HUES6 (cell line): ENCODE measurements around the gene TSPAN32.

Experiments used
- H3K27ac ChIP-seq: 2 replicates; pipeline ENCODE4 v1.7.0; 2013; ENCODE audit warnings: low read depth, mild to moderate bottlenecking, low read length, inconsistent platforms
- H3K27me3 ChIP-seq: 2 replicates; pipeline ENCODE4 v1.6.1; 2013; ENCODE audit warnings: low read length; ENCODE audit not compliant: control insufficient read depth, insufficient read depth
- H3K36me3 ChIP-seq: 2 replicates; pipeline ENCODE4 v1.6.1; 2013; ENCODE audit warnings: low read length; ENCODE audit not compliant: control insufficient read depth, insufficient read depth
- H3K4me1 ChIP-seq: 2 replicates; pipeline ENCODE4 v1.6.1; 2013; ENCODE audit warnings: low read length; ENCODE audit not compliant: control insufficient read depth, insufficient read depth
- H3K4me3 ChIP-seq: 2 replicates; pipeline ENCODE4 v1.5.1; 2013; ENCODE audit warnings: low read depth, low read length
- H3K9ac ChIP-seq: one replicate; pipeline ENCODE4 v1.6.1; 2013; ENCODE audit warnings: mild to moderate bottlenecking, low read length
- H3K9me3 ChIP-seq: 2 replicates; pipeline ENCODE4 v1.6.1; 2013; ENCODE audit warnings: low read depth, low read length; ENCODE audit not compliant: control insufficient read depth, insufficient read depth

The TSPAN32 gene

GRCh38 chr11:2262301-2263070 lies 39.3 kb upstream of the TSPAN32 start:
- H3K36me3 ChIP-seq = no peaks in the 10 kb centered on the region
- no peak overlapping the region for H3K27ac ChIP-seq
- H3K9me3 ChIP-seq = no peaks in the 10 kb centered on the region
- H3K4me3 ChIP-seq = no peak overlapping the region
- H3K9ac ChIP-seq = peak overlapping the region; percentile 33
- no peaks in the 10 kb centered on the region for H3K4me1 ChIP-seq
- peaks cover 45% of the 10 kb centered on the region for H3K27me3 ChIP-seq

DNA sequence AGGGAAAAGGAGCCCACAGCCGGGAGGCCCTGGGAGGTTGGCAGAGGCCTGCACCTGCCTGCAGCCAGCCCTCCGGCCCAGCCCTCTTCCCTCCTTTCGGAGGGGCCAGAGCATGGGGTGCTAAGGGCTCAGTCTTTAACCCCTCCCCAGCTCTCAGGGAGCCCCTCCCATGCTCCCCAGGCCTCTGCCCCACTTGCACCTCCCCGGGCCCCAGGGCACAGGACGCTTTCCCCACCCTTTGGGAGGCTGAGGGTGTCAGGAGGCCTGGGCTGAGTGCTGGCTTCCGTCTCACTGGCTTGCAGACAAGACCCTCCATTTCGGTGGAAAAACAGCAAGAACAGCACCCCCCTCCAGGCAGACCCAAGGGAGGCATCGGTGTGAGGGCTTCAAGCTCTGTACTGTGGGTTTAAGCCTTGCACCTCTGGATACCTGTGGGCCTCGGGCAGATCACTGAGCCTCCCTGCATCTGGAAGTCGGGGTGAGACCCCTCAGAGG lies 38.7 kb upstream of the TSPAN32 start:
- H3K27ac ChIP-seq = no peak overlapping the region

DNA sequence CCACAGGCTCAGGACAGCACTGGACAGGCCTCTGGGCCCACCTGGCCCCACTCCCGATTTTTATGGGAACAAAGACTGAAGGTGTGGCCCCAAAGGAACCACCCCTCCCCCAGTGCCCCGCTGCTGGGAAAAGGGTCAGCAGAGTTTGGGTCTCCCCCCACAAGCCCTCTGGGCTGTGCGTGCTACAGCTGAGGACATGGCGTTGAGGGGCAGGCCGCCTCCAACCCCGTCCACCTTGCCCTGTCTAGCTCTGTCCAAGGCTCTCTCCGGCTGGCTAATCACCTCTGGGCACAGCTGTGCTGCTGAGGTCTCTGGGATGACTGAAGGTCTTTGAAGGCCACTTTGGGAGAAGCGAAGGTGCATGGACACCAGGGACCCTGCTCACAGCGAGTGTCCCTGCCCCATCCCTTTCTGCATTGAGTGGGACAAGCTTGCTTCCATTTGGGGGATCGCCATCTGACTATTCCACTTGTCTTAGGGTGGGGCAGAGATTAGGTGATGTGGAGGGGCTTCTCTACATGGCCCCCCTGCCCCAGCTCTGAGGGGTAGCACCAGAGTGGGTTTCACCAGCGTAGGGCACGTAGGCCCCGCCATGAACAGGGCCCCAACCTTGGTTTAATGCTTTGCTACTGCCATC lies 38.0 kb upstream of the TSPAN32 start:
- H3K27ac ChIP-seq = no peak overlapping the region
- H3K27me3 ChIP-seq = peaks cover 57% of the 10 kb centered on the region
- no peak overlapping the region for H3K9ac ChIP-seq
- H3K9me3 ChIP-seq = no peaks in the 10 kb centered on the region
- H3K4me1 ChIP-seq = peaks cover 8% of the 10 kb centered on the region; the same call in 1 of the 2 replicates
- H3K36me3 ChIP-seq = no peaks in the 10 kb centered on the region
- no peak overlapping the region for H3K4me3 ChIP-seq

More for the DNA sequence above, 38.7 kb upstream of the TSPAN32 start:
- Histone ChIP-seq H3K4me3 (no peak overlapping the region), H3K27me3 (peaks cover 51% of the 10 kb centered on the region), H3K9me3 (no peaks in the 10 kb centered on the region), H3K36me3 (no peaks in the 10 kb centered on the region), H3K9ac (no peak overlapping the region), H3K4me1 (peaks cover 2% of the 10 kb centered on the region; the same call in 1 of the 2 replicates)

GRCh38 chr11:2264366-2265053 lies 37.3 kb upstream of the TSPAN32 start:
- H3K36me3 ChIP-seq = no peaks in the 10 kb centered on the region
- H3K4me3 ChIP-seq = no peak overlapping the region
- H3K27me3 ChIP-seq = peaks cover 57% of the 10 kb centered on the region
- H3K9me3 ChIP-seq = no peaks in the 10 kb centered on the region
- peaks cover 8% of the 10 kb centered on the region; the same call in 1 of the 2 replicates for H3K4me1 ChIP-seq
- H3K27ac ChIP-seq = no peak overlapping the region
- no peak overlapping the region for H3K9ac ChIP-seq

DNA sequence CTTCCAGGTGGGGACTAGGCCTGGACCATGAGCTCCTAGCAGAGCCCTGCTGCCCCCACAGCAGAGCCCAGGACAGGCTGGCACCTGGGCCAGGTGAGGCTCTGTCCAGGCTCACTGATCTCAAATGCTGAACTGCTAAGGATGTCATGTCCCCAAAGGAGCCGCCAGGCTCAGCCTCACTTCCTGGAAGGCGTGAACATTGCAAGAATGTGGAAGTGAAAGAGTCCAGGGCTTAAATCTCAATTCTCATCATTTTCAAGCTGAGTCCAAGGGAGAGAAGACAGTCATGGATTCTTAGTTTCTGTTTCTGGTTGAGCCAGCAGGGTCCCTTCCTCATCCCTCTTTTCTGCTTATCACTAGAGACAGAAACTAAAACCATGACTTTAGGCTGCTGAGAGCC lies 36.4 kb upstream of the TSPAN32 start:
- Histone ChIP-seq H3K9ac (no peak overlapping the region), H3K9me3 (no peaks in the 10 kb centered on the region), H3K27me3 (peaks cover 60% of the 10 kb centered on the region), H3K4me1 (peaks cover 8% of the 10 kb centered on the region; the same call in 1 of the 2 replicates), H3K27ac (no peak overlapping the region), H3K4me3 (no peak overlapping the region), H3K36me3 (no peaks in the 10 kb centered on the region)

DNA sequence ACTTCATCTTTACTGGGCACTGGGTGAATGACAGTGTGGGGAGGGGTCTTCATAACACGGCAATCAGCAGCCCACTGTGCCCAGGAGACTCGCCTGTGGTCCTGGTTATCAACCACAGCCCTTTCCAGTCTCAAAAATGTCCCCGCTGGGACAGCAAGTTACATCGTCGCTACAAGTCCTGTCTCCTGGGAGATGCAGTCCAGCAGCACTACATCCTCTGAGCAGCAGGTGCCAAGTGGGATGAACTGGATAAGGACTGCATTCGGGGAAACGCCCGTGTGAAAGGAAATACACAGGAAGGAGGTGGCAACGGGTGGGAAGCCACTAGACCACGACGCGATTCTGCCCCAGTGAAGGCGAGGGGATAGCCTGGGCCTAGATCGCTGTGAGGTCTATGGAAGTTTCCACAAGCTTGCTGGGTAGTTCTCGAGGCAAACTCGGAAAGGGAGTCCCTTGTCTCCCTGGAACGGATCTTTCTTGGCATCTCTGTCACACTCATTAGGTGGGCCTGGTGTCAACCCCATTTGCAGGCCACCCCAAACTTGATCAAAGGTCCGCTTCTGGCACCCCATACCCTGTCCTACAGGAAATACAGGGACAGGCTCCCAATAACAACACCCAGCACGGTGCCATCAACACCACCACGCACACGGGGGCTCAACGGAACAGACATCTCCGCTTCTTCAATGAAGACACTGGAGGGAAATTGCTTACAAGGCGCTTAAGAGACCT lies 35.8 kb upstream of the TSPAN32 start:
- H3K4me1 ChIP-seq = peaks cover 8% of the 10 kb centered on the region; the same call in 1 of the 2 replicates
- no peak overlapping the region for H3K4me3 ChIP-seq
- H3K9me3 ChIP-seq = no peaks in the 10 kb centered on the region
- H3K9ac ChIP-seq = no peak overlapping the region
- no peaks in the 10 kb centered on the region for H3K36me3 ChIP-seq
- H3K27me3 ChIP-seq = peaks cover 66% of the 10 kb centered on the region
- no peak overlapping the region for H3K27ac ChIP-seq

DNA sequence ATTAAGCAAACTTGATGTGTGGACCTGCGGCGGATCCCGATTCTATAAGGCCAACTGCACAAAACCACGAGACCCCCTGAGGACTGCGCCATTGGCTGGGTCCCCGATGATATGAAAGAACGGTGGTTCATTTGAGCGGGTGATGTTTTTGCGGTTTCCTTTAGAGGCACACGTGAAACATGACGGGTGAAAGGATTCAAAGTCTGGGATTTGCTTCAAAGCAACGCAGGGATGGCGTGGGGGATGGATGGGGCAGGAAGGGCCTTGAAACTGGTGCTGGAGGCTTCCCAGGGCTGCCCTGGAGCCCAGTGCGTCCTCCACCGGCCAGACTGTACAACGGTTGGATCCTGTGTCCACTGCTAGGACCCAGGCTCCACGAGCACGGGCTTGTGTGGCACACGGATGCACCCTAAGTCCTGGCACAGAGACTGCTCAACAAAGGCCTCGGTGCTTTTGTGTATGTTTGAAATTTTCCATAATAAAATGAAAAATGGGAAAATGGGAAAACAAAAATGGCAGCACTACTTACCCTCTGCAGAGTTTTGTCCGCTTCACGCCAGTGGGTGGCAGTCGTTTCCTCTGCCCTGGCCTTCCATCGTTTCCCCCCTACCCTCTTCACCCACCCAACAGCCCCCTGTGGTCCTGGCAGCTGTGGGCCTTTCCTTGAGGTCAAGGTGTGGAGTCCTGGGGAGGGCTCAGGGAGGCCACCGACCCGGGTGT lies 35.1 kb upstream of the TSPAN32 start:
- Histone ChIP-seq H3K36me3 (no peaks in the 10 kb centered on the region), H3K4me1 (peaks cover 11% of the 10 kb centered on the region), H3K27me3 (peaks cover 74% of the 10 kb centered on the region), H3K9me3 (no peaks in the 10 kb centered on the region), H3K4me3 (no peak overlapping the region), H3K27ac (no peak overlapping the region), H3K9ac (no peak overlapping the region)

DNA sequence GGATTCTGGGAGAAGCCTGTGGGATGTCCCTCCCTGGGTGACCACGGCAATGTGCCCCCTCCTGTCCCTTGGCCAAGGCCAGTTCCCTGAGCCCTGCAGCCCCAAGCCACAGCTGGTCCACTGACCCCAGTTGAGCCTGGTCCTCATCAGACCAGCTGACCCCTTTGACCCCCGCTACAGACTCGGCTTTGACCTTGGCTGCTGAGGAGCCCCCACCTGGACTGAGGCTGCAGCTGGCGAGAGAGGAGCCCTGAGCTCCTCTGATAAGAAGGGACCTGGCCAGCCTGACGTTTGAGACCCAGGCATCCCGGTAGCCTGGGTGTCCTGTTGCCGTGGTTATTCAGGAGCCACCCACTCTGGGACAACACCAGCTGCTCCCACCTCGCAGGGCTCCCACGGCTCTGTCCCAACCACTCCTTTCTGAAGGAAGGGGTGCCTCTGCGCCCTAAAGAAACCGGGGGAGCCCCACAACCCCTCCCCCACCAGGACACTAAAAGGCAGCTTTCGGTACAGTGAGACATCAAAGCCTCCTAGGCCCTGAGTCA lies 34.4 kb upstream of the TSPAN32 start:
- Histone ChIP-seq H3K27me3 (peaks cover 80% of the 10 kb centered on the region), H3K9ac (no peak overlapping the region), H3K4me1 (peaks cover 11% of the 10 kb centered on the region), H3K27ac (no peak overlapping the region), H3K4me3 (no peak overlapping the region), H3K36me3 (no peaks in the 10 kb centered on the region), H3K9me3 (no peaks in the 10 kb centered on the region)

DNA sequence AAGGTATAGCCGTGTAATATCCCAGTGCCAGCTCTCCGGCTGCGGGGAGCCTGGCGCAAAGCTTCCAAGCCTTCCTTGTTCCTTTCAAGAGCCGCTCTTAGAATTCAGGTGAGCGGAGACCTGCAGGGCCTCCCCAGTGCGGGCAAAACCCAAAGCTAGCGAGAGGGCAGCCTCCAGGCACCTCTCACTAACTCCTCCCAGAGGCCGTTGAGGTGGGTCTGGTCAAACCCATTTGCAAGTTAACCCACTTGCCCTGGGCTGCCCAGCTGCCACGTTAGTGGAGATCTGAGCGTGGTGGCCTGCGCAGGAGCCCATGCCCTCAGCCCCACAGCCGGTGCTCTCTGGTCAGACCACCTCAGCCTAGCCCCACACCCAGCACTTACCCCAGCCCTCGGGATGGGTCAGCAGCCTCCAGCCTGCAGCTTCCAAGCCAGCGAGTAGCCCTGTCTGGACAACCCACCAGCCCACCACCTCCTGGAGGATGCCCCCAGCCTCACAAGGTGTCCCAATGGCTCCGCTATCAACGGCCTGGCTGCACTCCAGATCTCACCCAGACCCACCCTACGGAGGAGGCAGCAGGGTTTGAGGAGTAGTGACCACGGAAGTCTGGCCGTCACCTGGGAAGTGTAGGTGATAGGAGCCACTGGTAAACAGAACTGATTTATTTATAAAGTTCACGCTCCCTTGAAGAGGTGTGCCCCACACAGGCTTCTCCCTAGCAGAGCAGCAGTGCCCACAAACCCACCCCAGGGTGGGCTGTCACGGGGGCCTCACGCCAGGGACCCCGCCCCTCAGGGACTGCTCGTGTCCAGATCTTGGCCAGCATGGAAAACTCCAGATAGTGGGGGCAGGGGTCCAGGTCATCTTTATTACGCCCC lies 33.7 kb upstream of the TSPAN32 start:
- no peaks in the 10 kb centered on the region for H3K36me3 ChIP-seq
- peaks cover 11% of the 10 kb centered on the region for H3K4me1 ChIP-seq
- H3K27me3 ChIP-seq = peaks cover 87% of the 10 kb centered on the region
- H3K4me3 ChIP-seq = peak overlapping the region; percentile 41
- no peak overlapping the region for H3K27ac ChIP-seq
- H3K9me3 ChIP-seq = no peaks in the 10 kb centered on the region
- H3K9ac ChIP-seq = no peak overlapping the region
